IPS-18a (cell line): ENCODE results near the gene PRTFDC1.
A peak's percentile ranks its signal among the peaks of the same experiment; 100 is the strongest.
"Not testable (repeated sequence)": the region's sequence is repeated elsewhere in the genome, so short reads cannot be mapped to it uniquely, and the experiment has no call there.

Source experiments
- H3K27ac ChIP-seq: one replicate; pipeline ENCODE4 v1.5.1; 2013; ENCODE audit warnings: low read length
- H3K27me3 ChIP-seq: one replicate; pipeline ENCODE4 v1.6.1; 2013; ENCODE audit warnings: mild to moderate bottlenecking, low read length; ENCODE audit not compliant: control insufficient read depth, insufficient read depth
- H3K36me3 ChIP-seq: one replicate; pipeline ENCODE4 v1.6.1; 2013; ENCODE audit warnings: low read depth, low read length; ENCODE audit not compliant: control insufficient read depth
- H3K4me1 ChIP-seq: one replicate; pipeline ENCODE4 v1.6.1; 2013; ENCODE audit warnings: low read depth, low read length; ENCODE audit not compliant: control insufficient read depth
- H3K4me3 ChIP-seq: one replicate; pipeline ENCODE4 v1.5.1; 2013; ENCODE audit warnings: low read length
- H3K9ac ChIP-seq: one replicate; pipeline ENCODE4 v1.6.1; 2013; ENCODE audit warnings: mild to moderate bottlenecking, low read length, moderate library complexity
- H3K9me3 ChIP-seq: one replicate; pipeline ENCODE4 v1.6.1; 2013; ENCODE audit warnings: low read depth, low read length; ENCODE audit not compliant: control insufficient read depth

The PRTFDC1 gene

DNA sequence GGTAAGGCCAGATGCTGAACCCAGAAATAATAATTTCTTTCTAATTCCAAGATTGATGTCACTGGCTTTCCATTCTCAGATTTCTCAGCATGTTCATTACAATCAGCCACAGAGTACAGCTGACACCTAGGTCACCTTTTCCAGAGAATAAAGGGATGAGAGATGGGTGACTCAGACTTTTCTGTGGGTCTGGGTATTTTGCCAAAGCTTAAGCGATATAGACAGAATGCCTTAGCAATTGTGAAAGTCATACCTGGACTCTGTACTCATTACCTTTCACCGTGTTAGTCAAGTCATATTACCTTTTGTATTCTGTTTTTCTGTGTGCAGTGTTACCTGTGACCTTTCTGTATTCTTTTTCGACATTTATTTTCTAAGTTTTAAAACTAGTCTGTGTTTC, 10.6 kb upstream of the PRTFDC1 start:
- H3K4me1 ChIP-seq, result peaks cover 7% of the 10 kb centered on the region
- H3K27me3 ChIP-seq, result no peaks in the 10 kb centered on the region
- H3K27ac ChIP-seq, result no peak overlapping the region
- no peak overlapping the region for H3K9ac ChIP-seq
- H3K36me3 ChIP-seq, result no peaks in the 10 kb centered on the region
- H3K4me3 ChIP-seq, result no peak overlapping the region
- no peaks in the 10 kb centered on the region for H3K9me3 ChIP-seq

- H3K9me3 ChIP-seq, result no peaks in the 10 kb centered on the region
- H3K27me3 ChIP-seq, result no peaks in the 10 kb centered on the region
- H3K27ac ChIP-seq, result no peak overlapping the region
- no peak overlapping the region for H3K9ac ChIP-seq
- no peaks in the 10 kb centered on the region for H3K36me3 ChIP-seq
- no peak overlapping the region for H3K4me3 ChIP-seq
- H3K4me1 ChIP-seq, result peaks cover 7% of the 10 kb centered on the region
Observed at GRCh38 chr10:24961582-24961981, 9.2 kb upstream of the PRTFDC1 start.

GRCh38 chr10:24959382-24959730, 7.0 kb upstream of the PRTFDC1 start:
- Histone ChIP-seq H3K4me3 (no peak overlapping the region), H3K27me3 (no peaks in the 10 kb centered on the region), H3K9ac (no peak overlapping the region), H3K9me3 (no peaks in the 10 kb centered on the region), H3K36me3 (no peaks in the 10 kb centered on the region), H3K4me1 (peaks cover 7% of the 10 kb centered on the region), H3K27ac (no peak overlapping the region)

DNA sequence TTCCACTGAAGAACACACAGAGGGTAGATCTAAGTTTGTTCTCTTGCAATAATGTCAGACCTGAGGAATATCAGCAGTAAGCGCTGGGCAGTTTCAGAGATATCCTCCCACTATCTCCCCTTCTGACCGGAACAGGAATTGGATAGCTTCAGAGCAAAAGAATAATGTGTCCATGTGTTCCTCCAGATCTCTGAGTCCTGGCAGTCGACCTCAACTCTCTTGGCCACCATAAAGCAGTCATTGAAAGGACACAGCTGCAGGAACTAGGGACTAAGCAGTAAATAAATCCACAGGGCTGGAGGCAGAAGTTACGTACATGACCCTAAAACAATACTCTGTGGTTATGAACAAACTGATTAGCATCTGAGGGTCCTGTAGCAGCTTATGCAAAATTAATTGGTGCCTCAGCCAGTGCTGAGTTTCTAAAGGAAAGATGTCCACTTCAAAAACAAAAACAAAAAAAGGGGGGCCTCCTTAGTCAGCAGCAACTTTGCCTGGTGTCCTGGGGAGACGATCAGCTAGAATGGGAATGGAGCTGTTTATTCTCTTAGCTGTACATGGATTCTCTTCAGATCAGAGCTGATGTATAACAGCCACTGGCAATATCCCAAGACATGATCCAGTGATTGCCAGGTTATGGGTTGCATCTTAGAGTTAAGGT, 6.4 kb upstream of the PRTFDC1 start:
- Histone ChIP-seq H3K27me3 (no peaks in the 10 kb centered on the region), H3K9me3 (no peaks in the 10 kb centered on the region), H3K4me1 (peaks cover 10% of the 10 kb centered on the region), H3K4me3 (no peak overlapping the region), H3K36me3 (no peaks in the 10 kb centered on the region), H3K27ac (no peak overlapping the region), H3K9ac (no peak overlapping the region)

DNA sequence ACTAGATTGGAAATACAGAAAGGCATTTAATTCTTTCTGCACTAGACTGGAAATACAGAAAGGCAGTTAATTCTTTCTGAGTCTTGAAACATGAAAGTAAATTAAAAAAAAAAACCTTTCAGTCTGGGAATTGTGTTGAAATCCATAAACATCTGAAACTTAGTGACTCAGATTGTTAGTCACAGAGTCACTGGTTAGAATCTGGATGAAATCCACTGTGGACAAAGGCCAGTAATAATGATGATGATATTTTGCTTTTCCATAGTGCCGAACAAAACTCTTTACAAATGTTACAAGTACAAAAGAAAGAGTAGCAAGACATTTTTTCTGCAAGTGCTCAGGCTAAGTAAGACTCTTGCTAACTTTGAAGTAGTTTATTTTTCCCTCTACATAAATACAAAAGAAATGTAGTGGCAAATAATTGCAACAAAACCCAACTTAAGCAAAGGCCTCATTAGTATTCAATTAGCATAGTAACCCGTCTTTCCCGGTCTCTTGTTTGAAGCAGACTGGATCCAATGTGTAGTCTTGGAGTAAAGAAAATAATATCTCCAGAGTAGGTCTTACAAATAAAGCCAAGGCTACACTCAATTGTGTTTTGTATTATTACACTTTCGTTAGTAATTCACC, 5.8 kb upstream of the PRTFDC1 start:
- no peak overlapping the region for H3K9ac ChIP-seq

GRCh38 chr10:24957624-24958051, 5.2 kb upstream of the PRTFDC1 start:
- H3K36me3 ChIP-seq, H3K27me3 ChIP-seq, H3K9ac ChIP-seq, H3K27ac ChIP-seq, H3K4me3 ChIP-seq, H3K9me3 ChIP-seq: not testable (repeated sequence)
- H3K4me1 ChIP-seq, result peaks cover 18% of the 10 kb centered on the region

More for the DNA sequence above, 5.8 kb upstream of the PRTFDC1 start:
- Histone ChIP-seq H3K27me3 (no peaks in the 10 kb centered on the region), H3K4me1 (peaks cover 16% of the 10 kb centered on the region), H3K9me3 (no peaks in the 10 kb centered on the region), H3K36me3 (no peaks in the 10 kb centered on the region), H3K27ac (no peak overlapping the region), H3K4me3 (no peak overlapping the region)

- Histone ChIP-seq H3K36me3 (no peaks in the 10 kb centered on the region), H3K4me1 (peaks cover 26% of the 10 kb centered on the region), H3K9ac (peak overlapping the region; percentile 83), H3K4me3 (peak overlapping the region; percentile 62), H3K9me3 (no peaks in the 10 kb centered on the region), H3K27ac (peak overlapping the region; percentile 80), H3K27me3 (no peaks in the 10 kb centered on the region)
Observed at GRCh38 chr10:24953675-24954074, 1.3 kb upstream of the PRTFDC1 start.

DNA sequence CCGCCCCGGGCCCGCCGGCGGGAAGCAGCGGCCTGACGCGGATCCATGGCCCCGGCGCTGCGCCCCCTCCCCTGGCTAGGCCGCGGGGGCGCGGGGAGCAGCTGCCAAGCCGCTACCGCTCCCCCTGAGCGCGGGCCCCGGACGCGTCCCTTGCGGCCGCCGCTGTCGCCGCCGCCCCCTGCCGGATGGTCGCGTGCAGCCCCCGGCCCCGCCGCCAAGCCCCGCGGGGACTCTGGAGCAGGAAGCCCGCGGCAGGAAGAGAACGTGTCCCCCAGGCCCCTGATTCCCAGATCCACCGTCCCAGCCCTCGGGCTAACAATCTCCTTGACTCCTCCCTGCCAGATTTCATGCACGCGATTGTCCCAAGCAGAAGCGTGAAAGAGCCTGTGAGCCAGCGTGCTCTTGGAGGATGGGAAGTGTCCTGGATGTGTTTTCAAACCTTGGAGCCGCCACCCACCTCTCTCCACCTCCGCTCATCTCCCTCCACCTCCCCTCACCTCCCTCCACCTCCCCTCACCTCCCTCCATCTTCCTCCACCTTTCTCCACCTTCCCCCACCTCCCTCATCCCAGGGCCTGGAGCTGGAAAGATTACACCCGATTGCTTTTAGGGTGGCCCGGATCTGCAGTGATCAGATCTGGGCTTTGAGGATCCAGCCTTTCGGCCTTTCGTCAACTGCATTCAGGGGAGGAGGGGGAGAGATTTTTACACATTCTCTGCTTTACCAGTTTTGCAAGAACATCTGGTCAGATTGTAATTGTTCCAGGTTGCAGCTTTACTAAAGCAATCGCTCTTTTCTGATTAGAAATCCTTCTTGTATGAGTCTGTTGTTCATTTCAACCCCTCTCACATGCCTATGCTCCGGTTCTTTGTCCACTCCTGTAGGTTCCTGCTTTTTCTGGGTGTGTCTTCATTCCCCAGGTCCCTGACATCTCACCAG, 570 bp upstream of the PRTFDC1 start:
- H3K27me3 ChIP-seq, result no peaks in the 10 kb centered on the region
- no peaks in the 10 kb centered on the region for H3K36me3 ChIP-seq
- H3K9ac ChIP-seq, result peak overlapping the region; percentile 83
- peaks cover 26% of the 10 kb centered on the region for H3K4me1 ChIP-seq
- H3K9me3 ChIP-seq, result no peaks in the 10 kb centered on the region
- peak overlapping the region; percentile 80 for H3K27ac ChIP-seq
- H3K4me3 ChIP-seq, result peak overlapping the region; percentile 62

DNA sequence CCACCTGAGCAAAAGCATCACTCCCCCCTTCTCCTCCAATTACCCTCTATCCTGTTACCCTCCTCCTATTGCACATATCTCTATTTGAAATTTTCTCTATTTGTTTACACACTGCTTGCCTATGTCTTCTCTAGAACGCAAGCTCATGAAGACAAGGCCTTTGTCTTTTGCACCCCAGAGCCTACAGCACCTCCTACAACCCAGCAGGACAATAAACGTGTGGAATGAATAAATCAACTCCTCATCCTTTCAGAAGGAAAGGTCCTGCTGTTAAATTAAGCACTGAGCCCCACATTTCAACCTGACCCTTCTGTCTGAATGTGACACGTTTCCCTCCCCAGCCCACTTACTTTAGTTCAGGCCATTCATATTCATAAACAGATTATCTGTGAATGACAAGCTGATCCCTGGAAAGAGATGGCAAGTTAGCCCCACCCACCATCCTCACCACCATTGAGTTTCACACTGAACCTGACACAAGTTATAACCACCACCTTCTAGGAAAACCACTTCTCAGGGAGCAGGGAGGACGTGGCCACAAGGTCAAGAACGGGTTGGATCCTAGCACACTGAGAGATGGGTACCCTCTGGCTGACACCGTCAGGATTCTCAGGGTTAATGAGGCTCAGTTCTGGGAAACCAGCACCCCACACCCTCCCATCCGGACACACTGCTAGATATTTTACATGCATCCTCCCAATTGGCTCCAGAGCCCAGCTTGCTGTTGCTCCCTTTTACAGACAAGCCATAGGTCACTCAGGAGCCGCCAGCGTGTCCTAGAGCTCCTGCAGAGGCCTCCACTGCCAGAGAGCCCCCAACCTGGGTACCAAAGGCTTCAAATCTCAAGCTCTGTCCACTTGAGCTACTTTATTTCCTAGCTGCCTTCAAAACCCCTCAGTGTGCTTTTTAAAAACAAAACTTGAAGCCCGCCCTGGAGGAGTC, 934 bp downstream of the PRTFDC1 start:
- no peaks in the 10 kb centered on the region for H3K36me3 ChIP-seq
- peak overlapping the region; percentile 19 for H3K27ac ChIP-seq
- H3K4me1 ChIP-seq, result peaks cover 26% of the 10 kb centered on the region
- H3K9ac ChIP-seq, result peak overlapping the region; percentile 83
- no peaks in the 10 kb centered on the region for H3K9me3 ChIP-seq
- H3K4me3 ChIP-seq, result peak overlapping the region; percentile 62
- no peaks in the 10 kb centered on the region for H3K27me3 ChIP-seq

DNA sequence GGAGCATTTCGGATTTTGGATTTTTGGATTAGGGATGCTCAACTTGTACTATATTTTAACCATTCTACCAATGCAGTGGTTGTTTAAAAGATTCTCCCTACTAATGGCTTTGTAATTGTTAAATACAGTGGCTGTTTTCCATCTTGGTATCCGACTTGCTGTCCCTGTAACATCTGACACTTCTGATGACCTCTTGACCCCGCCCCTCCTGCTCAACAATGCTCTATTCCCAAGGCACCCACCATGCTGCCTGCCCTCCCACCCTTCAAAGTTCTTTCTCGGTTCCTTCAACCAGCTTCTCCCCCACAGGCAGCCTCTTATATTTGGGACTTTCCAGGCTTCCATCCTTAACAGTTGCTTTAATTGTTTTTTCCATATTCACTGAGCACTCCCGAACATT, 2.0 kb downstream of the PRTFDC1 start:
- Histone ChIP-seq H3K36me3 (no peaks in the 10 kb centered on the region), H3K27ac (no peak overlapping the region), H3K4me1 (peaks cover 26% of the 10 kb centered on the region), H3K27me3 (no peaks in the 10 kb centered on the region), H3K9me3 (no peaks in the 10 kb centered on the region), H3K4me3 (peak overlapping the region; percentile 62), H3K9ac (no peak overlapping the region)

DNA sequence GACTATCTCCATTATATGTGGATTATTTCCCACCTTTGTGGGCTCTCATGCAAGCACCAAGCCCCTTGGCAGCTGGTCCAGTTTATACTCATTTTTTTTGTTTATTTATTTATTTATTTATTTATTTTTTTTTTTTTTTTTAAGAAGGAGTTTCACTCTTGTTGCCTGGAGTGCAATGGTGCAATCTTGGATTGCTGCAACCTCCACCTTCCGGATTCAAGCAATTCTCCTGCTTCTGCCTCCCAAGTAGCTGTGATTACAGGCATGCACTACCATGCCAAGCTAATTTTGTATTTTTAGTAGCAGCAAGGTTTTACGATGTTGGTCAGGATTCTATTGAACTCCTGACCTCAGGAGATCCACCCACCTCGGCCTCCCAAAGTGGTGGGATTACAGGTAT, 2.8 kb downstream of the PRTFDC1 start:
- Histone ChIP-seq H3K4me3 (no peak overlapping the region), H3K4me1 (peaks cover 26% of the 10 kb centered on the region), H3K27me3 (no peaks in the 10 kb centered on the region), H3K9me3 (no peaks in the 10 kb centered on the region), H3K27ac (no peak overlapping the region), H3K36me3 (no peaks in the 10 kb centered on the region), H3K9ac (no peak overlapping the region)
